GM13977 (cell line): ENCODE data around the gene ZMYND8.

Experiments used
- DNase-seq: peaks from one replicate; pipeline ENCODE4 v3.0.0; 2012; ENCODE audit warnings: low spot score
- in situ Hi-C: fragments of 300-500 bp; cut with MboI; formaldehyde crosslinking; loops from one replicate; pipeline ENCODE4 v1.12.0; 2022; ENCODE audit warnings: low sequenced_read_pairs, low pct_unique_long_range_greater_than_20kb, mixed read lengths, inconsistent platforms; ENCODE audit not compliant: unreplicated experiment
- TF ChIP-seq, protein P1 (sequence below): IDR thresholded peaks from 2 replicates; pipeline ENCODE4 v1.5.1; 2012; ENCODE audit warnings: mild to moderate bottlenecking, control low read depth; ENCODE audit not compliant: insufficient read depth; ENCODE audit errors: extremely low read depth, missing control alignments

Gene ZMYND8

DNA sequence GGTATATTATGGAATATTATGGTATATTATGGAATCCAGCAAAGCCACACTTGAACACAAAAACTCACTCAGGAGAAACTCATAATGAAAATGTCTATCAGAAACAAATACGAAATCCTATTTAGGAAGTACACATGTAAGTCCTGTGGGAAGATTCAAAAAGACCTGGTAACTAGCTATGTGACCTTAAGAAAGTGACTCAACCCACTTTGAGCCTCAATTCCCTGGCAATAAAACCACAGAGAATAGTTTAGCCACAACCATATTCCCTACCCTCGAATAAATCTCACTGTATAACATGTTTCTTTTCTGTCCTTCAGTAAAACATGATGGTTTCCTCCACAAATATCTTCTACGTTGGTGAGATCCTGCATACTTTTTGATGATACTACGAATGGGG is 56.4 kb downstream of the ZMYND8 start:
- DNase-seq = no peak
- TF ChIP-seq, protein P1, sequence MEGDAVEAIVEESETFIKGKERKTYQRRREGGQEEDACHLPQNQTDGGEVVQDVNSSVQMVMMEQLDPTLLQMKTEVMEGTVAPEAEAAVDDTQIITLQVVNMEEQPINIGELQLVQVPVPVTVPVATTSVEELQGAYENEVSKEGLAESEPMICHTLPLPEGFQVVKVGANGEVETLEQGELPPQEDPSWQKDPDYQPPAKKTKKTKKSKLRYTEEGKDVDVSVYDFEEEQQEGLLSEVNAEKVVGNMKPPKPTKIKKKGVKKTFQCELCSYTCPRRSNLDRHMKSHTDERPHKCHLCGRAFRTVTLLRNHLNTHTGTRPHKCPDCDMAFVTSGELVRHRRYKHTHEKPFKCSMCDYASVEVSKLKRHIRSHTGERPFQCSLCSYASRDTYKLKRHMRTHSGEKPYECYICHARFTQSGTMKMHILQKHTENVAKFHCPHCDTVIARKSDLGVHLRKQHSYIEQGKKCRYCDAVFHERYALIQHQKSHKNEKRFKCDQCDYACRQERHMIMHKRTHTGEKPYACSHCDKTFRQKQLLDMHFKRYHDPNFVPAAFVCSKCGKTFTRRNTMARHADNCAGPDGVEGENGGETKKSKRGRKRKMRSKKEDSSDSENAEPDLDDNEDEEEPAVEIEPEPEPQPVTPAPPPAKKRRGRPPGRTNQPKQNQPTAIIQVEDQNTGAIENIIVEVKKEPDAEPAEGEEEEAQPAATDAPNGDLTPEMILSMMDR = no peak
- in situ Hi-C loops = no loop called here

DNA sequence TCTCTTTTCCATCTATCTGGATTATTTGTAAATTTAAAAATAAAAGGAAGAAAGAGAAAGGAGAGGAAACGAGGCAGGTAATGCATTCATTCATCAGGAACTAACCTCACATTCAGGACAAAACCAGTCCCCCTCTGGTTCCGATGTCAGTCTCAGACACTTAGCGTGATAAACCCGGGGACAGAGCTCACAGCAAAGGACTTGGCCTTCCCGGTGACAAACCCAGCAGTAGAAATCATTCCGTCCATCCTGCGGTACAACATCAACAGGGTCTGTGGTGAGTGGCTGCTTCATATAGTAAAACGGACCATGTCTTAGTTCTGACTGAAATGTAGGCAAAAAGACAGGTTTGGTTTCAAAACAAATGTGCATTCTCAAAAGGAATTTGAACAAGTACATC is 57.9 kb downstream of the ZMYND8 start:
- TF ChIP-seq, protein P1 = no peak
- in situ Hi-C loops = no loop called here
- DNase-seq = no peak

DNA sequence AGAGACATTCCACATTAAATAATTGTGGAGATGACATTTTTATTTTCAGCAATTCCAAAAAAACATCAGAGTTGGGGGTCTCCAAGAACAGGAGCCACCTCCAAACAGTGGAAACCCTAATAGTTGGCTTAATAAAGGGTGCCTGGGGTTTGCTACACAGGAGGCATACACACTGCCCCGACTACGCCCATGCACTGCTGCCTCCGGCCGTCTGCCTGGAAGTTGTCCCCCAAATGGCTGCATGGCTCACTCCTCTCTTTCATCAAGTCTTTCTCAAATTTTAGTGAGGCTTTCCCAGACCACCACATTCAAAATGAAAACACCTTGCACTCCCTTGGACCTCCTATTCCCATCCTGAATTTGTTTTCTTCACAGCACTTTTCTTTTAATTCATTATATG is 58.8 kb downstream of the ZMYND8 start:
- DNase-seq = no peak
- in situ Hi-C loops = no loop called here
- TF ChIP-seq, protein P1 = no peak

DNA sequence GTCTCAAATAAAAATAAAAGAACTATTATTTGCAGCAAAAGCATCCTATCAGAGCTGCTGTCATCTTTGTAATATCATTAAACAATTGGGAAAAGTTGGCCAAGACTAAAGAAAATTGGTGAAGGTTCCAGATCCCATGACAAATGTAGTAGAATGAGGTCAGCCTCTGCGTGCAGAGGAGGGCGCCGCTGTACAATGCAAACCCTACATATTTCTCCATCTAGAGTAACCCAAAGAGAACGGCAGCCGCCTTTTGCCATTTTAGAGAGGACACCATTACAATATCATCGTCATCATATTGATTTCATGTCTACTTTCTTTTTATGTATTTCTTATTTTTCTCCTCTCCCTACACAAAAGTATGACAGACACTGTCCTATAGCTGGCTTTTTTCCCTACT is 59.5 kb downstream of the ZMYND8 start:
- in situ Hi-C loops = no loop called here
- TF ChIP-seq, protein P1 = no peak
- DNase-seq = no peak

DNA sequence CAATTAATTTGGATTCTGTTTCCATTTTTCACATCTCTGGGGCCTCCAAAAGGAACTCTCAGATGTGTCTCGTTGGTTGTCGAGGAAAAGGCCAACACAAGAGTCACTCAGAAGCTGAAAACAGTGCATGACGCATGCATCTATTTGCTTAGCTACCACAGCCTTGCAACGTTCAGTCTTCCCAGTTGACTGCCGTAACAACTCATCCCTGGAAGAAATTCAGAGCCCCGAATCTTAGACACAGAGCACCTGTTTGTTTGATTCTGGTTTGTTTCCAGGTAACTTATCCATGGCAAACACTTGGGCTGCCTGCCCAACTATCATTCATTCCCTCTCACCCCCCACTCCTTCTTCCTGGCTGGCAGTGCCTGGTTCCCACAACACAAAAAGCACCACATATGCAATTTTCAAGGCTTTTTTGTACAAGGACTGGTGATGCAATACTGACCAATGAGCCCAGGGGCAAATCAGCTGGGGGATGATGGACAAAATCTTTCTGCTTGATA is 60.5 kb downstream of the ZMYND8 start:
- in situ Hi-C loops = no loop called here
- TF ChIP-seq, protein P1 = no peak
- DNase-seq = no peak

DNA sequence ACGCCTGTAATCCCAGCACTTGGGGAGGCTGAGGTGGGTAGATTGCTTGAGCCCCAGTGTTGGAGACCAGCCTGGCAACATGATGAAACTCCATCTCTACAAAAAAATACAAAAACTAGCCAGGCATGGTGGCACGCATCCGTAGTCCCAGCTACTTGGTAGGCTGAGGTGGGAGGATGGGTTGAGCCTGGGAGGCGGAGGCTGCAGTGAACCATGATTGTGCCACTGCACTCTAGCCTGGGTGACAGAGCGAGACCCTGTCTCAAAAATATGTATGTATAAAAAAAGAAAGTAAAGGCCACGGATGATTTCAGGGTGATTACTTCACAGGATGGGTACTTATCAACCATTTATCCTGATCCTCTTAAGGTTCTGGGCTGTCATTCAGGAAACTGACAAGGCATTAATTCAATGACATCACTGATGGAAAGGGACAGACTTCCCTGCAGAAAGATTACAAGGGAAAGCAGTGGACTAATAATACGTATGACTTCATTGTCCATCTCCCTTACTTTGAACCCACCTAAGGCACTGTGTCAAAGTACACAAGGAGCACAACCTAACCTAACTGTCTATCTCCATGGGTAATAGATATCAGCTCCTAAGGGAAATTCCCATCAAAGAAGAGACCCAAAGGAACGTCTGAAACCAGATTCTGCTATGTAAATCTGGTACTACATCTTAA is 61.2 kb downstream of the ZMYND8 start:
- TF ChIP-seq, protein P1 = no peak
- DNase-seq = no peak
- in situ Hi-C loops = no loop called here
